H9 (cell line): ENCODE measurements around the gene FAM227A. TPM values are rescaled to one million over a fixed set of nuclear protein-coding genes. Genes with fewer than 3 reads are reported as not detected.

Source experiments
- DNase-seq: peaks from one replicate; pipeline ENCODE4 v3.0.0-alpha.2; 2017
- H2AFZ ChIP-seq: one replicate; pipeline ENCODE4 v1.6.1; 2013; ENCODE audit warnings: mild to moderate bottlenecking, low read length, control low read depth, moderate library complexity
- H2AK5ac ChIP-seq: 2 replicates; pipeline ENCODE4 v1.6.1; 2013; ENCODE audit warnings: low read length, control low read depth, mixed read lengths; ENCODE audit not compliant: insufficient read length
- H2BK120ac ChIP-seq: one replicate; pipeline ENCODE4 v1.6.1; 2013; ENCODE audit warnings: low read depth, mild to moderate bottlenecking, low read length, control low read depth, inconsistent platforms; ENCODE audit not compliant: poor library complexity, severe bottlenecking
- H2BK12ac ChIP-seq: 2 replicates; pipeline ENCODE4 v1.6.1; 2013; ENCODE audit warnings: low read length, control low read depth, mixed read lengths, low read depth; ENCODE audit not compliant: insufficient read length
- H2BK15ac ChIP-seq: 2 replicates; pipeline ENCODE4 v1.6.1; 2013; ENCODE audit warnings: low read depth, low read length, control low read depth
- H2BK20ac ChIP-seq: one replicate; pipeline ENCODE4 v1.6.1; 2013; ENCODE audit warnings: low read depth, mild to moderate bottlenecking, low read length, control low read depth, inconsistent platforms; ENCODE audit not compliant: poor library complexity, severe bottlenecking
- H2BK5ac ChIP-seq: 2 replicates; pipeline ENCODE4 v1.6.1; 2013; ENCODE audit warnings: low read length, control low read depth, mixed read lengths; ENCODE audit not compliant: insufficient read length
- H3K14ac ChIP-seq: 2 replicates; pipeline ENCODE4 v1.6.1; 2013; ENCODE audit warnings: low read length, control low read depth; ENCODE audit not compliant: insufficient read depth
- H3K18ac ChIP-seq: 2 replicates; pipeline ENCODE4 v1.6.1; 2013; ENCODE audit warnings: low read depth, mild to moderate bottlenecking, mixed read lengths, low read length, control low read depth; ENCODE audit not compliant: insufficient read length
- H3K23ac ChIP-seq: 2 replicates; pipeline ENCODE4 v1.6.1; 2013; ENCODE audit warnings: low read length, control low read depth, mixed read lengths, low read depth; ENCODE audit not compliant: insufficient read length
- H3K23me2 ChIP-seq: 2 replicates; pipeline ENCODE4 v1.6.1; 2013; ENCODE audit warnings: low read depth, mild to moderate bottlenecking, mixed read lengths, low read length, control low read depth; ENCODE audit not compliant: insufficient read length, poor library complexity, severe bottlenecking
- H3K27ac ChIP-seq: 2 replicates; pipeline ENCODE4 v1.5.1; 2013; ENCODE audit warnings: low read length, control low read depth, mixed read lengths, low read depth; ENCODE audit not compliant: insufficient read length
- H3K27me3 ChIP-seq: 2 replicates; pipeline ENCODE4 v1.6.1; 2013; ENCODE audit warnings: low read length, control low read depth, inconsistent platforms; ENCODE audit not compliant: insufficient read depth
- H3K4ac ChIP-seq: 2 replicates; pipeline ENCODE4 v1.6.1; 2013; ENCODE audit warnings: low read depth, mild to moderate bottlenecking, control low read depth, inconsistent platforms, low read length, moderate library complexity
- H3K4me1 ChIP-seq: 2 replicates; pipeline ENCODE4 v1.6.1; 2013; ENCODE audit warnings: low read length, control low read depth, inconsistent platforms; ENCODE audit not compliant: insufficient read depth
- H3K4me2 ChIP-seq: 2 replicates; pipeline ENCODE4 v1.6.1; 2013; ENCODE audit warnings: low read length, control low read depth, mixed read lengths; ENCODE audit not compliant: insufficient read length, insufficient read depth
- H3K56ac ChIP-seq: 2 replicates; pipeline ENCODE4 v1.6.1; 2013; ENCODE audit warnings: low read depth, mild to moderate bottlenecking, mixed read lengths, low read length, control low read depth; ENCODE audit not compliant: insufficient read length
- H3K79me1 ChIP-seq: 2 replicates; pipeline ENCODE4 v1.6.1; 2013; ENCODE audit warnings: low read depth, mild to moderate bottlenecking, moderate library complexity, low read length, control low read depth, inconsistent platforms; ENCODE audit not compliant: insufficient read depth, poor library complexity, severe bottlenecking
- H3K79me2 ChIP-seq: 2 replicates; pipeline ENCODE4 v1.6.1; 2013; ENCODE audit warnings: low read length, control low read depth, inconsistent platforms; ENCODE audit not compliant: insufficient read depth
- H3K9ac ChIP-seq: 2 replicates; pipeline ENCODE4 v1.6.1; 2013; ENCODE audit warnings: low read length, control low read depth, mixed read lengths; ENCODE audit not compliant: insufficient read length; ENCODE audit errors: extremely low read depth
- H3K9me3 ChIP-seq: one replicate; pipeline ENCODE4 v1.6.1; 2013; ENCODE audit warnings: low read depth, low read length, inconsistent platforms; ENCODE audit not compliant: control insufficient read depth
- H3T11ph ChIP-seq: one replicate; pipeline ENCODE4 v1.6.1; 2013; ENCODE audit warnings: mild to moderate bottlenecking, low read length, control low read depth, inconsistent platforms
- H4K20me1 ChIP-seq: one replicate; pipeline ENCODE4 v1.6.1; 2013; ENCODE audit not compliant: control insufficient read depth, insufficient read length, insufficient read depth
- H4K5ac ChIP-seq: 2 replicates; pipeline ENCODE4 v1.6.1; 2013; ENCODE audit warnings: low read depth, mild to moderate bottlenecking, mixed read lengths, low read length, control low read depth; ENCODE audit not compliant: insufficient read length
- H4K8ac ChIP-seq: replicated peaks from 2 replicates; pipeline ENCODE4 v1.6.1; 2013; ENCODE audit warnings: low read length, control low read depth, mixed read lengths, low read depth; ENCODE audit not compliant: insufficient read length
- H4K91ac ChIP-seq: 2 replicates; pipeline ENCODE4 v1.6.1; 2013; ENCODE audit warnings: low read depth, mild to moderate bottlenecking, moderate library complexity, mixed read lengths, low read length, control low read depth; ENCODE audit not compliant: insufficient read length
- H3K27ac Mint-ChIP-seq, 3 experiments: 2 replicates in 2 of 3; 3 replicates in 1 of 3; pipeline ENCODE4 v1.8.0; 2020 to 2021; ENCODE audit warnings: mixed read lengths in 3 of 3, mild to moderate bottlenecking in 1 of 3, moderate library complexity in 1 of 3
- H3K27me3 Mint-ChIP-seq: 2 replicates; pipeline ENCODE4 v1.8.0; 2021; ENCODE audit warnings: low read depth, mild to moderate bottlenecking, moderate library complexity, mixed read lengths
- H3K36me3 Mint-ChIP-seq, 3 experiments: 2 replicates in 2 of 3; 3 replicates in 1 of 3; pipeline ENCODE4 v1.8.0; 2020 to 2021; ENCODE audit warnings: low read depth in 3 of 3, mixed read lengths in 3 of 3; ENCODE audit not compliant: insufficient read depth in 1 of 3
- H3K4me1 Mint-ChIP-seq, 2 experiments: 2 replicates each; pipeline ENCODE4 v1.8.0; 2020; ENCODE audit warnings: mixed read lengths in 2 of 2
- H3K4me3 Mint-ChIP-seq, 2 experiments: 2 replicates in 1 of 2; 3 replicates in 1 of 2; pipeline ENCODE4 v1.8.0; 2020 to 2021; ENCODE audit warnings: mild to moderate bottlenecking in 2 of 2, mixed read lengths in 2 of 2, moderate library complexity in 1 of 2
- H3K9me3 Mint-ChIP-seq, 2 experiments: 2 replicates in 1 of 2; 3 replicates in 1 of 2; pipeline ENCODE4 v1.8.0; 2020; ENCODE audit warnings: mild to moderate bottlenecking in 2 of 2, mixed read lengths in 2 of 2, moderate library complexity in 1 of 2
- CTCF ChIP-seq: fragments of 200-600 bp; sonication (generic); conservative IDR thresholded peaks from 3 replicates; pipeline ENCODE4 v1.8.0; 2021; ENCODE audit warnings: antibody characterized with exemption, mild to moderate bottlenecking
- WGBS: extraction: QIAGEN DNeasy Blood & Tissue Kit; methylation state at CpG from one replicate; pipeline ENCODE4 v1.1.7; 2013; ENCODE audit warnings: missing lambda C conversion rate, low lambda C conversion rate, mixed read lengths; ENCODE audit not compliant: insufficient read length; ENCODE audit errors: extremely low coverage; 5-methylcytosine and 5-hydroxymethylcytosine counted together
- total RNA-seq: library from RNA; stranded (reverse); gene quantifications from 2 replicates; pipeline ENCODE4 v1.2.1, GENCODE V29; 2021

FAM227A gene
- total RNA-seq, 1 experiment from 2014 or later = 3.6 TPM

GRCh38 chr22:38684895-38685294, 28.7 kb upstream of the FAM227A start:
- peaks cover 5% of the 10 kb centered on the region for H3K23me2 ChIP-seq

More at GRCh38 chr22:38684895-38685294, 28.7 kb upstream of the FAM227A start:
- H2BK15ac ChIP-seq = no peak overlapping the region
- Mint-ChIP-seq H3K4me1 (peaks cover 10 to 14% of the 10 kb centered on the region in 2 experiments), H3K36me3 (peaks cover 37 to 82% (median 70%) of the 10 kb centered on the region in 3 experiments), H3K27me3 (no peaks in the 10 kb centered on the region), H3K4me3 (no peak overlapping the region; a peak in 1 of 5 replicates), H3K9me3 (peaks cover 21 to 22% of the 10 kb centered on the region in 2 experiments), H3K27ac (no peak overlapping the region; a peak in 1 of 7 replicates)
- H3K9ac ChIP-seq = no peak overlapping the region
- no peak overlapping the region for H2BK120ac ChIP-seq
- H3K23ac ChIP-seq = no peak overlapping the region
- no peak overlapping the region for H2BK5ac ChIP-seq
- H3K14ac ChIP-seq = no peak overlapping the region
- no peak overlapping the region for H3K27ac ChIP-seq
- H3K9me3 ChIP-seq = peaks cover 5% of the 10 kb centered on the region
- H4K20me1 ChIP-seq = no peaks in the 10 kb centered on the region
- H3T11ph ChIP-seq = no peak overlapping the region
- no peak overlapping the region for H3K56ac ChIP-seq
- H3K4ac ChIP-seq = no peak overlapping the region
- no peak overlapping the region for H4K8ac ChIP-seq
- no peak overlapping the region for H3K18ac ChIP-seq
- no peak for DNase-seq
- no peak overlapping the region for H2BK12ac ChIP-seq
- H2AFZ ChIP-seq = no peak overlapping the region
- H3K79me1 ChIP-seq = peaks cover 2% of the 10 kb centered on the region
- WGBS = no CpG with 5 or more reads among the region's 9 CpGs
- TF ChIP-seq CTCF = no peak
- H3K79me2 ChIP-seq = peaks cover 2% of the 10 kb centered on the region; the same call in 1 of the 2 replicates
- no peaks in the 10 kb centered on the region for H3K4me1 ChIP-seq
- H2AK5ac ChIP-seq = no peak overlapping the region
- H3K27me3 ChIP-seq = no peaks in the 10 kb centered on the region
- H2BK20ac ChIP-seq = no peak overlapping the region
- no peak overlapping the region for H4K91ac ChIP-seq
- H3K4me2 ChIP-seq = no peak overlapping the region
- no peak overlapping the region for H4K5ac ChIP-seq
